Sigmoid colon (tissue), 7 donors: Measurements from ENCODE around the gene NTM. TPM values are rescaled to one million over a fixed set of nuclear protein-coding genes. Genes with fewer than 3 reads are reported as not detected.

Experiments used
- DNase-seq: peaks from one replicate; pipeline ENCODE4 v3.0.0-alpha.2; 2019
- H3K27ac ChIP-seq, 4 donors: fragments of 200-600 bp; sonication (generic); one replicate each; pipeline ENCODE4 v1.5.1; 2016 to 2019; ENCODE audit warnings: mild to moderate bottlenecking in 1 of 4
- H3K27me3 ChIP-seq, 3 donors: fragments of 200-600 bp; sonication (generic); one replicate each; pipeline ENCODE4 v1.5.1; 2019; ENCODE audit warnings: mild to moderate bottlenecking in 1 of 3
- H3K36me3 ChIP-seq, 4 donors: fragments of 200-600 bp; sonication (generic); one replicate each; pipeline ENCODE4 v1.5.1; 2016 to 2019
- H3K4me1 ChIP-seq, 4 donors: fragments of 200-600 bp; sonication (generic); one replicate each; pipeline ENCODE4 v1.5.1; 2017 to 2019
- H3K4me3 ChIP-seq, 4 donors: fragments of 200-600 bp; sonication (generic); one replicate each; pipeline ENCODE4 v1.5.1; 2017 to 2019; ENCODE audit warnings: mild to moderate bottlenecking in 2 of 4, moderate library complexity in 1 of 4
- H3K9me3 ChIP-seq, 4 donors: fragments of 200-600 bp in 3 of 4; sonication (generic) in 3 of 4; one replicate each; pipeline versions ENCODE4 v1.5.1 to v1.6.1; 2013 to 2019
- EP300 ChIP-seq, 4 donors: sonication (generic); formaldehyde crosslinking; IDR thresholded peaks; one replicate each; pipeline ENCODE4 v1.6.1; 2017; ENCODE audit warnings: antibody characterized with exemption in 4 of 4
- POLR2A ChIP-seq, 2 donors: fragments of 450-650 bp; IDR thresholded peaks; one replicate each; pipeline ENCODE4 v1.6.1; 2016; ENCODE audit warnings: antibody characterized with exemption in 2 of 2, mild to moderate bottlenecking in 2 of 2, moderate library complexity in 2 of 2
- POLR2AphosphoS5 ChIP-seq, 4 donors: sonication (generic); formaldehyde crosslinking; IDR thresholded peaks; one replicate each; pipeline ENCODE4 v1.6.1; 2017; ENCODE audit warnings: antibody characterized with exemption in 4 of 4
- WGBS, 2 donors: extraction: QIAGEN DNeasy Blood & Tissue Kit; methylation state at CpG; one replicate each; pipeline ENCODE4 v1.1.7; 2013; 5-methylcytosine and 5-hydroxymethylcytosine counted together
- intact Hi-C: fragments of 100-400 bp; cut with DNase I; formaldehyde crosslinking; loops from one replicate; pipeline ENCODE4 v1.15.1; 2023
- polyA plus RNA-seq, 3 donors: library from polyadenylated mRNA; stranded (reverse); fragments of 200-250 nt; gene quantifications; one replicate each; pipeline ENCODE4 v1.2.3, GENCODE V29; 2013
- total RNA-seq, 4 donors: library from RNA; depleted of rRNA; stranded (reverse); fragments of >200 nt; gene quantifications; one replicate each; pipeline ENCODE4 v1.1.0, GENCODE V29; 2016
- TF ChIP-seq, protein P1 (sequence below), 4 experiments: fragments of 450-650 bp in 3 of 4; fragments of 200-600 bp in 1 of 4; IDR thresholded peaks; one replicate each; pipeline ENCODE4 v1.5.1; 2016 to 2019; ENCODE audit warnings: antibody characterized with exemption in 4 of 4, mild to moderate bottlenecking in 3 of 4, moderate library complexity in 2 of 4
- donor health status: healthy with polysubstance abuse.
- donor health status: Bipolar disorder and iron deficiency.
- donor health status: healthy.

The NTM gene
- total and polyA plus RNA-seq, 7 donors: 0.96 to 18.3 (median 6.4) TPM; not detected in 1

DNA sequence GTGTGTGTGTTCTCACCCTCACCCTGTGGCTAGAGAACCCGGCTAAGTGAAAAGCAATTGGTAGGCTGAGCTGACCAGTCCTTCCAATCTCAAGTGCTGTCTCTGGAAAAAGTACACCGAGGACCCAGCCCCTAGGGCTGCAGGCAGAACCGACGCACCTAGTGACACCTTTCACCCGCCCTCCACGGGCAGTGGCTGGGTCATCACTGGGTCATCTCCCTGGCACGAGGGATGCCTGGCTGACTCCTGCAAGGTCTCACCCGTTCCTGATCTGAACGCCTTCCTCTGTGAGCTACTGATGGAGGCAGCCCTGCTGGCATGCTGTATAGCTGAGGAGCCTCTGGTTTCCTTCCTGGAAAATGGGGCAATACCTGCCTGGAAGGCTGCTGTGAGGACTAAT is 311.5 kb downstream of the NTM start:
- Histone ChIP-seq H3K9me3 (no peaks in the 10 kb centered on the region), H3K27ac (no peak overlapping the region), H3K4me1 (no peaks in the 10 kb centered on the region), H3K27me3 (peaks cover 0 to 7% (median 0%) of the 10 kb centered on the region in 3 donors), H3K36me3 (no peaks in the 10 kb centered on the region), H3K4me3 (no peak overlapping the region)
- WGBS, 2 donors: 76% methylated on average over 9 of the region's 9 CpGs
- DNase-seq: no peak
- TF ChIP-seq EP300 (IDR thresholded peaks at IDR 0.05) (no peak), POLR2AphosphoS5 (IDR thresholded peaks at IDR 0.05) (no peak), POLR2A (IDR thresholded peaks at IDR 0.05) (no peak)
- TF ChIP-seq, protein P1, sequence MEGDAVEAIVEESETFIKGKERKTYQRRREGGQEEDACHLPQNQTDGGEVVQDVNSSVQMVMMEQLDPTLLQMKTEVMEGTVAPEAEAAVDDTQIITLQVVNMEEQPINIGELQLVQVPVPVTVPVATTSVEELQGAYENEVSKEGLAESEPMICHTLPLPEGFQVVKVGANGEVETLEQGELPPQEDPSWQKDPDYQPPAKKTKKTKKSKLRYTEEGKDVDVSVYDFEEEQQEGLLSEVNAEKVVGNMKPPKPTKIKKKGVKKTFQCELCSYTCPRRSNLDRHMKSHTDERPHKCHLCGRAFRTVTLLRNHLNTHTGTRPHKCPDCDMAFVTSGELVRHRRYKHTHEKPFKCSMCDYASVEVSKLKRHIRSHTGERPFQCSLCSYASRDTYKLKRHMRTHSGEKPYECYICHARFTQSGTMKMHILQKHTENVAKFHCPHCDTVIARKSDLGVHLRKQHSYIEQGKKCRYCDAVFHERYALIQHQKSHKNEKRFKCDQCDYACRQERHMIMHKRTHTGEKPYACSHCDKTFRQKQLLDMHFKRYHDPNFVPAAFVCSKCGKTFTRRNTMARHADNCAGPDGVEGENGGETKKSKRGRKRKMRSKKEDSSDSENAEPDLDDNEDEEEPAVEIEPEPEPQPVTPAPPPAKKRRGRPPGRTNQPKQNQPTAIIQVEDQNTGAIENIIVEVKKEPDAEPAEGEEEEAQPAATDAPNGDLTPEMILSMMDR (IDR thresholded peaks at IDR 0.05): no peak
- intact Hi-C loops: no loop called here

DNA sequence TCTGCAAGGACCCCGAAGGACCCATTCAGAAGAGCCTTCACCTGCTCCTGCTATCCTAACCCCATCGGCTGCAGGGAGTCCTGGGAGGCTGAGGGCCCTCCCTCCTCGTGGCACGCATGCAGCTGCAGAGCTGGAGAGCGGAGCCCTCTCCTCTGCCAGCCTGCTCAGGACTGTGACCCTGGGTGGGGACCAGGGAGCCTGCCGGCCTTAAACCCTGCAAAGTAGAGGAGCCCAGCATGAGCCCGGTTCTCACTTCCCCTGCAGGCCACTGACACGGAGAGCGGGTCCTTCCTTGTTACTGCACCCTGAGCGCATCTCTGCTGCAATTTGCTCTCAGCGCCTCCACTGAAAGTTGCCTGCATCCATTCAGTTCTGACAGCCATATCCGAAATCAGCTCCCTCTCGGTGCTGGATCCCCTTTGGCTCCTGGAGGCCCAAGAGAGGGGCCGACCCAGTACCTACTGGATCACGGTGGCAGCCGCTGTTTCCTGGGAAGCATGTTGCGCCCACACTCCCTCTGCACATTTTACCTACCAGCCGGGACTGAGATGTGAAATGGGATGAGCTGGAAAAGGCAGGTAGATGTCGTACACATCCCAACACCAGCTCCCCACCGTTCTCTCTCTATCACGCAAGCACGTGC is 312.1 kb downstream of the NTM start:
- H3K27me3 ChIP-seq: peaks cover 0 to 7% (median 0%) of the 10 kb centered on the region in 3 donors

DNA sequence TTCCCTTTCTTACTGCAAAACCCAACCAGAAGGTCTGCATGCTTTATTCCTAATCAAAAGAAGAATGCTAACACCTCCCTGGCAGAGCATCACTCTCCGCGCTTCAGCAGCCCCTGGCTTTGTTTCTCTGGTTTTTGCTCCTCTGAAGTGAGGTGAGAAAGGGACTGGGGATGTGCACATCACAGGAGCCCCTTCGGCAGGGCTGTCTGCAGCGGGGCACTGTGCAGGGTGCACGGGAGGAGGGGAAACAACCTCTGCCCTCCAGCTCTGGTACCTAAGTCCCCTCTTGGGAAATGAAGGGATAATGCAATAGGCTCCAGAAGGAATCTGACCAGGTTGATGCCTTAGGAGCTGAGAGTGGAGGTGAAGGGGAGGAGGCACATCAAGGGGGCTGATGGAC is 312.7 kb downstream of the NTM start:
- no peak overlapping the region for H3K27ac ChIP-seq
- peaks cover 0 to 5% (median 3%) of the 10 kb centered on the region in 4 donors for H3K4me1 ChIP-seq
- H3K9me3 ChIP-seq: no peaks in the 10 kb centered on the region
- peaks cover 0 to 7% (median 0%) of the 10 kb centered on the region in 3 donors for H3K27me3 ChIP-seq
- no peaks in the 10 kb centered on the region for H3K36me3 ChIP-seq
- H3K4me3 ChIP-seq: no peak overlapping the region
- TF ChIP-seq, protein P1 (IDR thresholded peaks at IDR 0.05): no peak
- DNase-seq: no peak
- WGBS, 2 donors: 84 to 86% methylated on average over 5 of the region's 5 CpGs
- intact Hi-C loops: no loop called here

More for the DNA sequence above, 312.1 kb downstream of the NTM start:
- H3K36me3 ChIP-seq: no peaks in the 10 kb centered on the region
- H3K9me3 ChIP-seq: no peaks in the 10 kb centered on the region
- no peak for TF ChIP-seq POLR2AphosphoS5 (IDR thresholded peaks at IDR 0.05)
- TF ChIP-seq POLR2A (IDR thresholded peaks at IDR 0.05): no peak
- no peak for TF ChIP-seq EP300 (IDR thresholded peaks at IDR 0.05)
- TF ChIP-seq, protein P1 (IDR thresholded peaks at IDR 0.05): no peak
- intact Hi-C loops: no loop called here
- no peak overlapping the region for H3K4me3 ChIP-seq
- no peak for DNase-seq
- WGBS, 2 donors: 83 to 85% methylated on average over 22 of the region's 22 CpGs
- H3K27ac ChIP-seq: no peak overlapping the region
- no peaks in the 10 kb centered on the region for H3K4me1 ChIP-seq

DNA sequence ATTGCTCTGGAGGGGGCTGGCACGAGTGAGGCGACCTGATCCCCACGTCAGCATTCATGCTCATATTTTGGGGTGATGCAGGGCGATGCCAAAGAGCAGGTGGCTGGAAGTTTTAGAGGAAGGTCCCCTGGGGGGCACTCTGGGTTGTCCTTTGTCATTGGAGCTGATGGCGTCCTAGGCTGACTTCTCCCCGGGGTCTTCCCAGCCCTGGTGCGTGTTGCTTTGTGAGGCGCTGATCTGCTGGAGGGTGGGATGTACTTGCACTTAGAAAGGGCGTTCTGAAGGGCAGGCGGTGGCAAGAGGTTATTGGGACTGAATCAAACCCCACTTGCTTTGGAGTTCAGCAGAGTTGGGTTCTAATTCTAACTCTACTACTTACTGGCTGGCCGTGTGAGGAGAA is 313.3 kb downstream of the NTM start:
- WGBS, 2 donors: 80 to 84% methylated on average over 11 of the region's 11 CpGs
- intact Hi-C loops: no loop called here
- TF ChIP-seq POLR2A (IDR thresholded peaks at IDR 0.05) (no peak), POLR2AphosphoS5 (IDR thresholded peaks at IDR 0.05) (no peak), EP300 (IDR thresholded peaks at IDR 0.05) (no peak)
- TF ChIP-seq, protein P1 (IDR thresholded peaks at IDR 0.05): no peak
- DNase-seq: no peak
- H3K27me3 ChIP-seq: peaks cover 0 to 7% (median 0%) of the 10 kb centered on the region in 3 donors
- no peaks in the 10 kb centered on the region for H3K36me3 ChIP-seq
- H3K9me3 ChIP-seq: no peaks in the 10 kb centered on the region
- no peak overlapping the region for H3K27ac ChIP-seq
- peaks cover 0 to 9% (median 7%) of the 10 kb centered on the region in 4 donors for H3K4me1 ChIP-seq
- H3K4me3 ChIP-seq: no peak overlapping the region
